Hematopoietic multipotent progenitor cell treated with erythropoietin and hydrocortisone succinate and interleukin-3 and kit ligand, for 6 days (in vitro differentiated cells): ENCODE data around the gene RIT2.
"Not testable (repeated sequence)": the region's sequence is repeated elsewhere in the genome, so short reads cannot be mapped to it uniquely, and the experiment has no call there.

ENCODE experiments used
- DNase-seq: peaks from one replicate; pipeline ENCODE4 v3.0.0-alpha.2; 2015

RIT2 gene

DNA sequence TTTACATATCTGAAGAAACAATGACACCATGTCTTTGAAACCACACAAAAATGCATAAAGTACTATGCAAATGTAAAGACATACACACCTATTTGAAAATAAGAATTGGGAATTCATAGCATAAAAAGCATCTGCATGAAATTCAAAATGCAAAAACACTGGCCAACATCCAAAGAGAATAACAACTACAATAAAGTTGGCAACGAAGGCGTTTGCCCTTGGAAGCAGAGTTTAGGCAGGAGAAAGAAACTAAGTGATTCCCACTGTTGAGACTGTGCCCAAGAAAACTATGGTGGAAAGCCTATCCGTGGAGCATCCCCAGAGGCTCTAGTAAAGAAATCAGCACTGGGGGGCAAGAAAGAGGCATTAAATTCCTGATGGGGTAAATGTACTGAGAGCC lies 292.8 kb downstream of the RIT2 start:
- DNase-seq = no peak

GRCh38 chr18:42821492-42821891 lies 294.0 kb downstream of the RIT2 start:
- no peak for DNase-seq

DNA sequence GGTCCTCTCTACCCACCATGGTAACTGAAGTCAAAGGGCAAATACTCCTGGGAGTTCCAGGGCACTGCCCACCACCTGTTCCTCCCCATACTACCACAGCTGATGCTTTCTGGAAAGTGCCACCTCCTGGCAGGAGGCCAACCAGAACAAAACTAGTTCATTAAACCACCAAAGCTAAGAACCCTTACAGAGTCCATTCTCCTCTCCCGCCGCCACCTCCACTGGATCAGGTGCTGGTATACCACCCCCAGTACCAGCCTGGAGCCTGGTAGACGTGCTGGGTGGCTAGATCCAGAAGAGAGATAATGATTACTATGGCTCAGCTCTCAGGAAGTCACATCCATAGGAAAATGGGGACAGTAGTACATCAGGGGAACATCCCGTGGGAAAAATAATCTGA lies 300.9 kb downstream of the RIT2 start:
- no peak for DNase-seq

DNA sequence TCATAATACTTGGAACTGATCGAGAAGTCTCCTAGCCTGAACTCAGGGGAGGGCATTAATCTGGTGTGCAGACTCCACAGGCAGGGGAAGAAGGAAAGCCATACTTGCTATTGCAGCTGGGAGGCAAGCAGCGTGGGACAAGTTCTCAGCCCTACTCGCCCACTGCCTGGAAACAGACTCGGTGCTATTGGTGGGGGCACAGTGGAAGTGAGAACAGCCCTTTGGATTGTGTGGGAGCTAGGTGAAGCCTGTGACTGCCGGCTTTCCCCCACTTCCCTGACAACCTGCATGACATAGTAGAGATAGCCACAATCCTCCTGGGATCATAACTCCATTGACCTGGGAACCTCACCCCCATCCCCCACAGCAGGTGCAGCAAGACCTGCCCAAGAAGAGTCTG lies 301.3 kb downstream of the RIT2 start:
- no peak for DNase-seq

- no peak for DNase-seq
Measured at GRCh38 chr18:42813570-42813969, 301.9 kb downstream of the RIT2 start.

GRCh38 chr18:42807887-42808286 lies 307.6 kb downstream of the RIT2 start:
- DNase-seq = no peak

- DNase-seq = no peak
Measured at GRCh38 chr18:42801706-42802105, 313.8 kb downstream of the RIT2 start.

DNA sequence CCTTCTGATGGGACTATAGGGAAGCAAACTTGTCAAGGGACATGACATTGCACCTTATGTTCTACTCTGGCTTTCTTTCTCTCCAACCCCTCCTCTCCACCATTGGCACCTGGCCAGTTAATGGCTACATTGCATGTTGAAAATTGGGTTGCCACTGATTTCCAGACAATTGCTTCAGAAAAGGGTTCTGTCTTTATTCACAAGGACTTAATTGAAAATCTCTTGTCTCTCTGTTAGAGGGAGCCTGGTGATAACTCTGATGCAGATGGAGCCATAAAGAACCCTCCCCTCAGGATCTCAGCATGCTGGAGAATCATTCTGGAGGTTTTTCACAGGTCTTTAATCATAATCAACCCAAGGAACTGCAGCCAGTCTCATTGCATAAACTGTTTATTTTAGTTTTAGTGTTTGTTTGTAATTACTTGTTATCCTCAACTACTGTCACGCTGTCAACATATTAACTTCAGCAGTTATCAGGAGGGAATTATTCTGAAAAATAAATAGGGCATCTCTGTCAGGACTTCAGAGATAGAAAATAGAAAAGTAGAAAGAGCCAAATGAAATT lies 316.8 kb downstream of the RIT2 start:
- no peak for DNase-seq

- DNase-seq = not testable (repeated sequence)
Measured at GRCh38 chr18:42795213-42795789, 320.2 kb downstream of the RIT2 start.

GRCh38 chr18:42792731-42793130 lies 322.8 kb downstream of the RIT2 start:
- DNase-seq = no peak

DNA sequence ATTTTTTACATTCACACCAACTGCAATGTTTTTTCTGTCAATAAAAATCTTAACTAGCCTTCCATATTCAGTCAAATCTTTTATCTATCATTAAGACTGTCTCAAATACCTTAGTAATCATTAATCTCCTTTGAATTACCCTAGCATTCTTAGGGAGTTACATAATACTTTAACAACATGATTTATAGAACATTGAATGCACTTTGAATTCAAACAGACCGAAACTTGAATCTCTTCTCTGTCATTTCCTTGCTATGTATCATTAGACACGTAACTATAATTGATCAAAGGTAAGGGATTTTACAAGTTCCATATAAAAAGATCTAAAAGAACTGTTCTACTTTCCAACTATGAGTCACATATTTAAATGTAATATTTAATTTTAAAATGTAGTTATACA lies 330.9 kb downstream of the RIT2 start:
- DNase-seq = no peak

DNA sequence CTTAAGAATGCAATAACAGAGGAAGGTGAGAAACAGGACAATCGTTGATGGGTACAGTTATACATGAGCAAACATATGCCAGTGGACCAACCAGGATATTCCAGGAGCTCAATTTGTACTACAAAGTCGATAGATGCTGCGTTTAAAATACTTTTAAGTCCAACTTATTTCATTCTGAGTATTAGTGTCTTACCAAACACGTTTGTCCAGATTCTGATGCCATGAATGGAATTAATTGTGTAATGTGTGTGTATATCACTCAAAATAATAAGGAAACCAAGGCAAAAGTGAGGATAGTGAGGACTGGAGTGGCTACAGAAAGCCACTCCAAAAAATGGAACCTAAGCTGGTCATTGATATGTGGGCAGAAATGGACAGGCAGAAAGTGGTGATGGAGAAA lies 332.6 kb downstream of the RIT2 start:
- no peak for DNase-seq

DNA sequence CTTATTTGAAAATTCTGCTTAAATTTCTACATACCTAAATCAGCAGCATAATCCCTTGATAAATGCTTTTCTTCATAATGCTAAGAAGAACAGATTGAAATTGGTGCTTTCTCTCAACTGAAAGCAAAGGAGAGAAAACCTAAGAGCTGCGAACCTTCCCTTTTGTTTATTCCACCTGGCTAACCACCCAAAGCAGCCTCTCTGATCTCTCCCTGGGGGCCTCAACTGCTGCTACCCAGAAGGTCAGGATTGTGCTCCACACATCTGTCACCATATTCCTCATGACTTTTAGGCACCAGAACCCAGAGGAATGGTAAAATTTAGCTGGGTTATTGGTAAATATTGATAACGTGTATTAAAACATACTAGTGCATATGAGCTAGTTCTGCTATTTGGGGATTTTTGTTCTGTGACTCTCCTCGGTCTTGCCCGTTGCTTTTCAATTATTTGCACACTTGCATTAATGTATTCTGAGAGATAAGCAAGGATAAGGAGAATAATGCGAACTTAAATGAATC lies 334.1 kb downstream of the RIT2 start:
- no peak for DNase-seq

DNA sequence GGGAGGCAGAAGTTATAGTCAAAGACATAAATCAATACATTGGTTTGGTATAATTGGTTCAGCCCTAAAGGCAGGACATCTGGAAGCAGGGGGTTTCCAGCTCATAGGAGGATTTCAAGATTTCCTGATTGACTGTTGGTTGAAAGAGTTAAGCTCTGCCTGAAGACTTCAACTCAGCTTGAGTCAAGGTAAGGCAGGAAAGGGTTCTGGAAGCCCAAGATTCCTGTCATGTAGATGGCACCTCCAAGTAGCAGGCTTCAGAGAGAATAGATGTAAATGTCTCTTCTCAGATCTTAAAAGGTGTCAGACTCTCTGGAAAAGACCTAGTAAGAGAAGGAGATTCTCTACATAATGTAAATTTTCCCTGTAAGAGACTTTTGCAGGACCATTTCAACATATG lies 335.3 kb downstream of the RIT2 start:
- no peak for DNase-seq

DNA sequence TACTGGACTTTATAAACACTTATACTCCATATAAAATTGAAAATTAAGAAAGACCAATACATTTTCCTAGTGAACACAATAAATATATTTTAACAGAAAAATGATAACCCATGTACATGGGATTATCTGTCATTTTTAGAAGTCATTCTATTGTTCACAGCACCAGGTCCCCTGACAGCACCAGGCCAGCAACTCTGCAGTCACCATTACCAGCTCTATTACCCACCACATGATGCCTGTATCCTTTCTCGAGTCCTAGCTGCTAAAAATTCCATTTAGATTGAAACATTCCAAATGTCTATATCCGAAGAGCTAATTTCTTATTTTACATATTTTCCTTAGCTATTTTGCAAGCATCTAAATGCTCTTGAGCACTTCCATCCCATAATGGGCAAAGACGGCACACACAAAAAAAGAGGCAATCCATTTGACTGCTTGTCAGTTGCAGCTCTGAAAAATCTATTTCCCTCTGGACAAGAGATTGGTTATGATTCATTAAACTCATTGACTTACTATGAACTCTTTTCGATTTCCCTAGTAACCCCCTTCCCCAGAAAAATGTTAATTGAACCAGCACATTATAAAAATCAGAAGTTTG lies 336.9 kb downstream of the RIT2 start:
- DNase-seq = no peak

GRCh38 chr18:42778024-42778423 lies 337.5 kb downstream of the RIT2 start:
- DNase-seq = no peak

DNA sequence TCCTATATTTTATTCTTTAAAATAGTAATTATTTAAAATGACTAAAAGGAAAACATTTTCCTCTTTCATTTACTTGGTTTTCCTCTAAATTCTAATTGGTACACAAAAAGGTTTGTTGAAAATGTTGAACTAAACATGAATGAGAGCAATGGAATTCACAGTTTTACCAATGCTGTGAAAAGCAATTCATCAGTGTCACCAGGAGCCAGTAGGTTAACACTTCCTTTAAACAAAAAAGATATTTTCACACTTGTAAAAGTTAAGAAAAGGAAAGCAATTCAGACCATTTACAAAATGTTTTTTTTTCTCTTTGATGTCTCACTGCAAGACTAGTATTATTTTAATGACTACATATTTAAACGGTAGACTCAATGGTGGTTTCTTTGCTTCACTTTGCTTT lies 341.6 kb downstream of the RIT2 start:
- DNase-seq = no peak

DNA sequence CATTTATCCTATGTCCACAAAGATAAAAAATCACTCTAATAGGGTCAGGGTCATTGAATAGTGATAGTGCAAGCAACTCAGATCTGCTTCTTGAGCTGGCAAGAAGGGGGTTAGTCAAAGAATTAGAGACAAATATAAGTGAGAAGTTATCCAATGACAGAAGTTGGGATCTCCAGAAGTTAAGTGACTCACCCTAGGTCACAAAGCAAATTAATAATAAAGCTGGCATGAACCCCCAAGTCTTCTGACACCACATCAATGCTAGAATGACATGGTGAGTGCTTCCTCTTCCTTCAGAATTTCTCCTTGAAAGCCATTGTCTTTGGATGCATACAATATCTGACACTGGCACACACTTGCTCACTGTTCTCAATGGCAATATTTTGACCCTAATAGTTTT lies 343.5 kb downstream of the RIT2 start:
- DNase-seq = no peak

DNA sequence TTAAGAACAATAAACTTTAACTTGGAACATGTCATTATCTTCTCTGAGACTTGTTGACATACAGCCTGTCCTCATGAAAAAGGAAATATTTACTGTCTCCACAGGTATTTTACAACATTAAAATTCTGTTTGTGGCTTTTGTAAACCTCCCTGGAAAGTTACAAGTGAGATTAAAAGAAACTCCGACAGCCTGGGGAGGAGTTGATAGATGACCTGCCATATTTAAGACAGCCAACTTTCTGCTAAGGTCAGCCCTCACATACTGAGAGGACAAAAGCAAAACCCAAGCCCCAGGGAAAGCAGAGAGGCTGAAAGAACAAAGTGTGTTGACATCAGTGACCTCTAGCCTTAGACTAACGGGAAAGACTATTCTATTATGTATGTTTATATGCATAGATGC lies 350.2 kb downstream of the RIT2 start:
- DNase-seq = no peak

- no peak for DNase-seq
Measured at GRCh38 chr18:42760290-42760689, 355.2 kb downstream of the RIT2 start.

- no peak for DNase-seq
Measured at GRCh38 chr18:42758852-42759251, 356.6 kb downstream of the RIT2 start.

DNA sequence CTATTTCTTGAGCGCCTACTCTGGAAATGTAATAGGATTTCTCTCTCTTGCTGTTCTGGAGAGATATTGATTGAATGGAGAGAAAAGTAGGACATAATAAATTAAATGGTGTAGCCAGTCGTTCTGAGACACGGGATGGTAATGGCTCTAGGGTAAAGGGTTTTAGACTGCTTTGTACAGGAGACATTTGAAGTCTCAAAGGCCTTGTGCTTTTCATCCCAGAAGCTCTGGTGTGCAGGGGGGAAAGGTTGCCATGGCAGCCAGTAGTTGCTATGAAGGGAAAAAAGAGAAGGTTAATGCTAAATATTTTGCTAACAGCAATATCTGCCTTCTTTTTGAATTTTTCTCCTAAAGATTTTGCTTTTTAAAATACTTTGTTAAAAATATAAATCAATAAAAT lies 359.3 kb downstream of the RIT2 start:
- DNase-seq = no peak

DNA sequence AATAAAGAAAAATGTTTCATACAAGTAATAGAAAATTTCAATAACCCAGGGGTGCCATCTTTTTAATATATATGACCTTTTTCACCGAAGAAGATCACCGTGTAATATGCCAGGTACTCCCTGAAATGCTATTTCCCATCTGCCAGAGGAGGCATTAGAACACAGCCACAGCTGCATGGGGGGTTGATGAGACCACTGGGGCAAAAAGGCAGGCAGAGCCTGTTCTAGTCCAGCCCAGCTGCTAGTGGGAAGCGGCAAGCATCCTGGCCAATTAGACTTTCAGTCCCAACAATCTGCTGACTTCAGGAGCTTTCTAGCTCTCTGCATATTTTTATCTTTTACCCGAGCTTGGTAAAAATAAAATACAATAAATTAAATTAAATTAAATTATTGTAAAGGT lies 362.6 kb downstream of the RIT2 start:
- no peak for DNase-seq

- DNase-seq = no peak
Measured at GRCh38 chr18:42746794-42747193, 368.7 kb downstream of the RIT2 start.

GRCh38 chr18:42745931-42746330 lies 369.6 kb downstream of the RIT2 start:
- no peak for DNase-seq
